OCI-LY3 (cell line): ENCODE results near the gene NME3.

Experiments used
- H2AFZ ChIP-seq: fragments of 200-600, 300-600 bp; shearing (Covaris generic); 2 replicates; pipeline ENCODE4 v1.6.0; 2014; ENCODE audit warnings: antibody characterized with exemption, low read depth, low read length
- H3K27ac ChIP-seq: fragments of 200-600, 300-600 bp; sonication (generic); 2 replicates; pipeline ENCODE4 v1.5.1; 2014; ENCODE audit warnings: mild to moderate bottlenecking, low read length, moderate library complexity, mixed read lengths
- H3K27me3 ChIP-seq: fragments of 200-600, 300-600 bp; sonication (generic); 2 replicates; pipeline ENCODE4 v1.6.1; 2014; ENCODE audit warnings: low read depth, low read length, mixed read lengths
- H3K36me3 ChIP-seq: fragments of 200-600, 300-600 bp; sonication (generic); replicated peaks from 2 replicates; pipeline ENCODE3; 2014; ENCODE audit warnings: low read depth, low read length, mixed read lengths
- H3K4me1 ChIP-seq: fragments of 300-600, 200-600 bp; sonication (generic); 2 replicates; pipeline ENCODE4 v1.6.1; 2014; ENCODE audit warnings: low read length, mixed read lengths
- H3K4me2 ChIP-seq: fragments of 200-600, 300-600 bp; sonication (generic); 2 replicates; pipeline ENCODE4 v1.6.1; 2014; ENCODE audit warnings: low read length, mixed read lengths
- H3K4me3 ChIP-seq: fragments of 300-600, 200-600 bp; sonication (generic); 2 replicates; pipeline ENCODE4 v1.5.1; 2014; ENCODE audit warnings: antibody characterized with exemption, mild to moderate bottlenecking, low read length, moderate library complexity
- H3K79me2 ChIP-seq: fragments of 300-600, 200-600 bp; shearing (Covaris generic); 2 replicates; pipeline ENCODE4 v1.6.1; 2014; ENCODE audit warnings: mild to moderate bottlenecking, low read length, mixed read lengths
- H3K9ac ChIP-seq: fragments of 300-600, 200-600 bp; shearing (Covaris generic); 2 replicates; pipeline ENCODE4 v1.6.0; 2014; ENCODE audit warnings: mild to moderate bottlenecking, low read length, moderate library complexity
- H3K9me3 ChIP-seq: fragments of 200-600, 300-600 bp; shearing (Covaris generic); 2 replicates; pipeline ENCODE4 v1.6.1; 2014; ENCODE audit warnings: low read length, mixed read lengths; ENCODE audit not compliant: insufficient read depth
- H4K20me1 ChIP-seq: fragments of 200-600, 300-600 bp; sonication (generic); 2 replicates; pipeline ENCODE4 v1.6.1; 2016; ENCODE audit warnings: low read length, mixed read lengths; ENCODE audit not compliant: insufficient read depth
- CTCF ChIP-seq: fragments of 200-600, 300-600 bp; sonication (generic); IDR thresholded peaks from 2 replicates; pipeline ENCODE4 v1.5.1; 2014; ENCODE audit warnings: antibody characterized with exemption, low read length, low read depth
- EZH2phosphoT487 ChIP-seq: fragments of 200-600 bp; shearing (Covaris generic); IDR thresholded peaks from 2 replicates; pipeline ENCODE4 v1.6.1; 2018; ENCODE audit warnings: antibody characterized with exemption, mixed run types, low read depth

Gene NME3

GRCh38 chr16:1723450-1724147, 47.7 kb downstream of the NME3 start:
- no peak overlapping the region for H3K4me2 ChIP-seq
- TF ChIP-seq EZH2phosphoT487 (no peak), CTCF (peak; percentile 68)
- no peak overlapping the region for H3K4me3 ChIP-seq
- H3K79me2 ChIP-seq: peaks cover 9% of the 10 kb centered on the region
- H3K9ac ChIP-seq: no peak overlapping the region
- no peaks in the 10 kb centered on the region for H3K9me3 ChIP-seq
- no peaks in the 10 kb centered on the region for H3K27me3 ChIP-seq
- no peak overlapping the region for H3K27ac ChIP-seq
- peaks cover 3% of the 10 kb centered on the region for H3K36me3 ChIP-seq
- H4K20me1 ChIP-seq: peaks cover 34% of the 10 kb centered on the region
- H2AFZ ChIP-seq: no peak overlapping the region
- H3K4me1 ChIP-seq: peaks cover 12% of the 10 kb centered on the region

GRCh38 chr16:1721372-1721771, 50.0 kb downstream of the NME3 start:
- Histone ChIP-seq H3K9ac (no peak overlapping the region), H4K20me1 (peaks cover 34% of the 10 kb centered on the region), H3K27ac (no peak overlapping the region)

More at GRCh38 chr16:1721372-1721771, 50.0 kb downstream of the NME3 start:
- no peak for TF ChIP-seq EZH2phosphoT487
- no peak for TF ChIP-seq CTCF
- Histone ChIP-seq H3K27me3 (no peaks in the 10 kb centered on the region), H2AFZ (no peak overlapping the region), H3K4me3 (no peak overlapping the region), H3K36me3 (peaks cover 3% of the 10 kb centered on the region), H3K79me2 (peaks cover 12% of the 10 kb centered on the region), H3K9me3 (no peaks in the 10 kb centered on the region), H3K4me2 (no peak overlapping the region), H3K4me1 (peaks cover 19% of the 10 kb centered on the region)
